Tibial artery (tissue), 4 donors: ENCODE results near the gene UBE2G1.

Experiments used
- DNase-seq, 2 donors: peaks; one replicate each; pipeline ENCODE4 v3.0.0-alpha.2; 2019
- H3K27ac ChIP-seq, 2 donors: fragments of 200-600 bp; sonication (generic) in 1 of 2; 1 replicate in 1 of 2; 2 replicates in 1 of 2; pipeline ENCODE4 v1.5.1; 2018 to 2019; ENCODE audit warnings: mild to moderate bottlenecking in 1 of 2
- H3K27me3 ChIP-seq, 2 donors: fragments of 200-600 bp; sonication (generic) in 1 of 2; one replicate each; pipeline versions ENCODE4 v1.5.1 to v1.6.0; 2016 to 2019
- H3K36me3 ChIP-seq, 3 donors: fragments of 200-600 bp; sonication (generic) in 2 of 3; one replicate each; pipeline ENCODE4 v1.5.1; 2016 to 2019; ENCODE audit warnings: mild to moderate bottlenecking in 2 of 3
- H3K4me1 ChIP-seq, 4 donors: fragments of 200-600 bp; sonication (generic) in 2 of 4; 1 replicate in 3 of 4; 2 replicates in 1 of 4; pipeline ENCODE4 v1.5.1; 2016 to 2019
- H3K4me3 ChIP-seq, 2 donors: fragments of 200-600 bp; sonication (generic) in 1 of 2; 1 replicate in 1 of 2; 2 replicates in 1 of 2; pipeline ENCODE4 v1.5.1; 2018 to 2019; ENCODE audit warnings: mild to moderate bottlenecking in 2 of 2
- H3K9me3 ChIP-seq, 3 donors: fragments of 200-600 bp; sonication (generic) in 1 of 3; one replicate each; pipeline ENCODE4 v1.5.1; 2016 to 2019
- CTCF ChIP-seq, 2 experiments: fragments of 200-600 bp in 1 of 2; fragments of 450-650 bp in 1 of 2; IDR thresholded peaks; one replicate each; pipeline ENCODE4 v1.5.1; 2017 to 2019; ENCODE audit warnings: antibody characterized with exemption in 2 of 2, mild to moderate bottlenecking in 1 of 2, moderate library complexity in 1 of 2
- intact Hi-C: fragments of 100-400 bp; cut with DNase I; formaldehyde crosslinking; loops from one replicate; pipeline ENCODE4 v1.15.0; 2023; ENCODE audit warnings: low total_unique reads

The UBE2G1 gene

GRCh38 chr17:4269915-4270314, 96.6 kb downstream of the UBE2G1 start:
- TF ChIP-seq CTCF (IDR thresholded peaks at IDR 0.05), result no peak
- intact Hi-C loops, result loop anchor here (10.0 kb wide), 1 partner anchor 65 kb away; no protein-coding TSS in a partner anchor
- H3K36me3 ChIP-seq, result peaks cover 0 to 22% (median 12%) of the 10 kb centered on the region in 3 donors
- peaks cover 0 to 17% (median 4%) of the 10 kb centered on the region in 4 donors for H3K4me1 ChIP-seq
- no peak overlapping the region for H3K4me3 ChIP-seq
- H3K27me3 ChIP-seq, result no peaks in the 10 kb centered on the region
- no peaks in the 10 kb centered on the region for H3K9me3 ChIP-seq
- no peak for DNase-seq
- peak overlapping the region; percentile 6 to 10 for H3K27ac ChIP-seq

GRCh38 chr17:4267402-4267801, 99.1 kb downstream of the UBE2G1 start:
- intact Hi-C loops, result loop anchor here (10.0 kb wide), 1 partner anchor 63 kb away; no protein-coding TSS in a partner anchor
- DNase-seq, result no peak
- H3K27me3 ChIP-seq, result no peaks in the 10 kb centered on the region
- H3K9me3 ChIP-seq, result no peaks in the 10 kb centered on the region
- H3K36me3 ChIP-seq, result peaks cover 0 to 14% (median 12%) of the 10 kb centered on the region in 3 donors
- peaks cover 3 to 34% (median 19%) of the 10 kb centered on the region in 4 donors for H3K4me1 ChIP-seq
- no peak for TF ChIP-seq CTCF (IDR thresholded peaks at IDR 0.05)
- no peak overlapping the region for H3K4me3 ChIP-seq
- no peak overlapping the region for H3K27ac ChIP-seq

GRCh38 chr17:4266550-4266949, 99.9 kb downstream of the UBE2G1 start:
- intact Hi-C loops, result loop anchor here (10.0 kb wide), 1 partner anchor 62 kb away; no protein-coding TSS in a partner anchor
- Histone ChIP-seq H3K9me3 (no peaks in the 10 kb centered on the region), H3K4me1 (peaks cover 4 to 43% (median 25%) of the 10 kb centered on the region in 4 donors), H3K36me3 (peaks cover 0 to 14% (median 12%) of the 10 kb centered on the region in 3 donors), H3K27ac (no peak overlapping the region), H3K27me3 (no peaks in the 10 kb centered on the region), H3K4me3 (no peak overlapping the region)
- no peak for TF ChIP-seq CTCF (IDR thresholded peaks at IDR 0.05)
- no peak for DNase-seq

DNA sequence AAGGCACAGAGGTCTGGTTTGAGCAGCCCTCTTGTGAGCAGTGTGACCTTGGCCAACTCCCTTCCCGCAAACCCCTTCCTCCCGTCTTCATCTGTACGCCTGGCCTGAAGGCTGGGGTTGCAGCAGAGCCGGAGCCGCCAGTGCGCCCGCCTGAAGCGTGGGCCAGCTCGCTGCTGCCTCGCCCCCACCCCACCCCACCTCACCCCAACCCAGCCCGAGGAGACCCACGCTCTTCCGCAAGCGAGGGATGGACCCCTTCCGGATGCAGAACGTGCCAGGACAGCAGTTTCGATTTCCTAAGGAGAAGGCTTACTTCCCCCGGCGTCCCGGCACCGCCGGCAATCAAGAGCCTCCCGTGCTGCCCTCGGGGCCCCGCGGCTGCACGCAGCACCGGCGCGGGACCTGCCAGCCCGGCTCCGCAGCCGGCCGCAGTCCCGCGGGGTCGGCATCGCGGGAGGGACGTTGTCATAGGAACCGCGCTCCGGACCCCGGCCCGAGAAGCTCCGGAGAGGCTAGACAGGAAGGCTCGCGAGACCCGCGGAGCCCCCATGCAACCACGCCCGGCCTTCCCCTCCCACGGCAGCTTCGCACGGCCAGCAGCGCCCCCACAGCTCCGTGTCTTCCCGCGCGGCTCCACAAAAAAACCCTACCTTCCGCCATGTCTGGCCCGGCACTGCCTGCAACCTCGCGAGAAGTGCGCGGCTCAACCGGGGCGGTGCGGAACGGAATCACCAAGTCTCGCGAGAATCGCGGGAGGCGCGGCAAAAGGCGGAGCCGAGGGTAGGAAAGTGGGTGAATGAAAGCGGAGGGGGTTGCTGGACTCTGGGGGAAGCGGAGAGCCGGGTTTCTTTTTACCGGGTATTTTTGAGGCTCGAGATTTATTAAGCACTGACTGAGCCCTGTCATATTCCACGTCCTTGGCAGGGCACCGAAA, 102.9 kb downstream of the UBE2G1 start, which contains the start of gene ANKFY1:
Gene ANKFY1, minus strand, starts transcription at position 698 of the 934 bp plus-strand sequence. Its CDS starts 38 bp downstream, at position 660.
- peak within 1 kb of the TSS; percentile 80 to 87 for H3K27ac ChIP-seq
- intact Hi-C loops, result loop anchor here (10.0 kb wide), 1 partner anchor 59 kb away; no protein-coding TSS in a partner anchor
- TF ChIP-seq CTCF (IDR thresholded peaks at IDR 0.05), result peak; percentile 11 to 29

DNA sequence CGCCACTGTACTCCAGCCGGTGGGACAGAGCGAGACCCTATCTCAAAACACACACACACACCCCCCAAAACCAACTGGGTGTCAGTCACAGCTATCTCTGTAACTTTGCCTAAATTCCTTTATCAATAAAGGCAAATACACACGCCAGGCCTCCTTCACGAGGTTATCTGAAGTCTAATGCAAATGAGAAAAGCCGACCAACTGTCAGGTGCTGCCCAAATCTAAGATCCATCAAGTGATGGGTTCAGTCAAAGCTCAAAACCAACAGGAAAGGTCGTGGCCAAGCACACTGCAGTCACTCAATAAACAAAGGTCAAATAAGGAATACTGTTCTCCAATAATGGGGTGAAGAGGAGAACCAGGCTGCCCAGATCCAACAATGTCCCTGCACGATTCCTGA, 103.8 kb downstream of the UBE2G1 start:
- no peaks in the 10 kb centered on the region for H3K27me3 ChIP-seq
- peak overlapping the region; percentile 83 to 96 for H3K4me3 ChIP-seq
- H3K4me1 ChIP-seq, result peaks cover 4 to 31% (median 25%) of the 10 kb centered on the region in 4 donors
- TF ChIP-seq CTCF (IDR thresholded peaks at IDR 0.05), result no peak
- peak overlapping the region; percentile 80 to 87 for H3K27ac ChIP-seq
- peaks cover 9 to 12% (median 10%) of the 10 kb centered on the region in 3 donors for H3K36me3 ChIP-seq
- peaks cover 0 to 8% (median 3%) of the 10 kb centered on the region in 3 donors for H3K9me3 ChIP-seq
- intact Hi-C loops, result loop anchor here (10.0 kb wide), 1 partner anchor 58 kb away; no protein-coding TSS in a partner anchor
- DNase-seq, result no peak

More for the DNA sequence above, 102.9 kb downstream of the UBE2G1 start, which contains the start of gene ANKFY1:
- H3K27me3 ChIP-seq, result no peaks in the 10 kb centered on the region
- H3K4me3 ChIP-seq, result peak within 1 kb of the TSS; percentile 83 to 96
- peak; percentile 93 to 97 for DNase-seq
- H3K4me1 ChIP-seq, result peaks cover 4 to 31% (median 25%) of the 10 kb centered on the region in 4 donors
- peaks cover 10 to 17% (median 15%) of the 10 kb centered on the region in 3 donors for H3K36me3 ChIP-seq
- H3K9me3 ChIP-seq, result peaks cover 0 to 8% (median 3%) of the 10 kb centered on the region in 3 donors
